GM12878 (cell line): ENCODE results near the gene PMPCA. TPM values are rescaled to one million over a fixed set of nuclear protein-coding genes. Genes with fewer than 3 reads are reported as not detected.
A peak's percentile ranks its signal among the peaks of the same experiment; 100 is the strongest.

Experiments used
- ATAC-seq: fragments of 200-7000 bp; cut with Tn5 transposase; 3 replicates; pipeline ENCODE4 v1.9.1; 2020; ENCODE audit warnings: mild to moderate bottlenecking, moderate library complexity
- BruUV-seq: library from RNA; stranded (reverse); fragments of 400-500 nt; replicated peaks from 2 replicates; lab custom pipeline; 2021; lab: Mats Ljungman, UMichigan
- CTCF ChIA-PET: fragments of 300-600 bp; sonication (Branson Sonifier 250); formaldehyde crosslinking; extraction: SDS; loops from one replicate; lab custom pipeline; 2021; ENCODE audit warnings: inconsistent platforms; lab: Yijun Ruan, JAX
- POLR2A ChIA-PET: fragments of 350-600 bp; formaldehyde crosslinking; extraction: SDS; loops from one replicate; lab custom pipeline; 2021; ENCODE audit warnings: inconsistent platforms; lab: Charles Lee
- RAD21 ChIA-PET: fragments of 300-600 bp; sonication (Branson Sonifier 250); formaldehyde crosslinking; loops from one replicate; lab custom pipeline; 2023; ENCODE audit warnings: antibody characterized with exemption; ENCODE audit not compliant: unreplicated experiment; lab: Charles Lee
- SMC1A ChIA-PET: fragments of 300-600 bp; sonication (Branson Sonifier 250); formaldehyde crosslinking; loops from one replicate; lab custom pipeline; 2023; ENCODE audit not compliant: unreplicated experiment, uncharacterized antibody; lab: Charles Lee
- DNase-seq: peaks from one replicate; pipeline ENCODE4 v3.0.0-alpha.2; 2011; ENCODE audit warnings: low read depth, low spot score
- FAIRE-seq: peaks from 3 replicates; lab custom pipeline; 2011; peaks lifted over from hg19 to GRCh38; lab: Jason Lieb, UNC
- H2AFZ ChIP-seq: 2 replicates; pipeline ENCODE4 v1.6.0; 2011; ENCODE audit warnings: low read depth, low read length, control low read depth; ENCODE audit not compliant: control insufficient read depth
- H3K27ac ChIP-seq: 2 replicates; pipeline ENCODE4 v1.5.1; 2011; ENCODE audit warnings: control low read depth; ENCODE audit not compliant: control insufficient read depth, insufficient read depth
- H3K27me3 ChIP-seq, 2 experiments: replicated peaks in 1 of 2; 2 replicates each; pipeline versions ENCODE4 v1.6.0 to v1.6.1; 2011; ENCODE audit warnings: low read length in 1 of 2; ENCODE audit not compliant: control insufficient read depth in 2 of 2, insufficient read depth in 2 of 2
- H3K36me3 ChIP-seq, 2 experiments: 2 replicates each; pipeline ENCODE4 v1.5.1; 2011; ENCODE audit warnings: low read length in 1 of 2; ENCODE audit not compliant: control insufficient read depth in 2 of 2, insufficient read depth in 2 of 2
- H3K4me1 ChIP-seq: 2 replicates; pipeline ENCODE4 v1.6.1; 2011; ENCODE audit warnings: mild to moderate bottlenecking, low read length, moderate library complexity, mixed read lengths; ENCODE audit not compliant: control insufficient read depth, insufficient read depth
- H3K4me2 ChIP-seq: 2 replicates; pipeline ENCODE4 v1.6.0; 2011; ENCODE audit warnings: control low read depth; ENCODE audit not compliant: control insufficient read depth, insufficient read depth
- H3K4me3 ChIP-seq: fragments of 200-600 bp; sonication (generic); 2 replicates; pipeline ENCODE4 v1.5.1; 2016
- H3K79me2 ChIP-seq: 2 replicates; pipeline ENCODE4 v1.6.0; 2011; ENCODE audit warnings: low read length; ENCODE audit not compliant: control insufficient read depth, insufficient read depth
- H3K9ac ChIP-seq: 2 replicates; pipeline ENCODE4 v1.8.0; 2011; ENCODE audit warnings: low read length, control low read depth, mixed read lengths; ENCODE audit not compliant: control insufficient read depth, insufficient read depth
- H3K9me3 ChIP-seq: replicated peaks from 3 replicates; pipeline ENCODE4 v1.5.1; 2011; ENCODE audit warnings: mild to moderate bottlenecking, low read length; ENCODE audit not compliant: control insufficient read depth, insufficient read depth
- H4K20me1 ChIP-seq: 2 replicates; pipeline ENCODE4 v1.6.0; 2011; ENCODE audit not compliant: control insufficient read depth, insufficient read depth
- BCL3 ChIP-seq: IDR thresholded peaks from 2 replicates; pipeline ENCODE4 v1.6.1; 2011; ENCODE audit warnings: borderline replicate concordance, low read depth, mild to moderate bottlenecking, moderate library complexity, low read length; ENCODE audit not compliant: insufficient read depth, poor library complexity, severe bottlenecking
- BHLHE40 ChIP-seq, 2 experiments: fragments of 450-650 bp in 1 of 2; IDR thresholded peaks; 2 replicates each; pipeline ENCODE4 v1.6.1; 2011 to 2017; ENCODE audit warnings: low read depth in 2 of 2, borderline replicate concordance in 1 of 2, improper control_type of control experiment in 1 of 2, low read length in 1 of 2, mild to moderate bottlenecking in 1 of 2
- EGR1 ChIP-seq, 2 experiments: IDR thresholded peaks; 1 replicate in 1 of 2; 2 replicates in 1 of 2; pipeline ENCODE4 v1.6.1; 2011 to 2012; ENCODE audit warnings: low read depth in 2 of 2, low read length in 2 of 2, borderline replicate concordance in 1 of 2, mild to moderate bottlenecking in 1 of 2, moderate library complexity in 1 of 2
- EP300 ChIP-seq, 2 experiments: fragments of 150-350 bp in 1 of 2; IDR thresholded peaks; 2 replicates each; pipeline ENCODE4 v1.6.1; 2011 to 2012; ENCODE audit warnings: low read depth in 2 of 2, low read length in 2 of 2, borderline replicate concordance in 1 of 2, improper control_type of control experiment in 1 of 2, inconsistent platforms in 1 of 2; ENCODE audit not compliant: control insufficient read depth in 1 of 2
- ETV6 ChIP-seq, 2 experiments: fragments of 450-650 bp in 1 of 2; IDR thresholded peaks in 1 of 2; conservative IDR thresholded peaks in 1 of 2; 2 replicates each; pipeline ENCODE4 v1.6.1; 2014; ENCODE audit warnings: antibody characterized with exemption in 1 of 2, borderline replicate concordance in 1 of 2, low read depth in 1 of 2, mild to moderate bottlenecking in 1 of 2, moderate library complexity in 1 of 2
- EZH2 ChIP-seq: IDR thresholded peaks from 2 replicates; pipeline ENCODE4 v1.6.1; 2012; ENCODE audit warnings: low read depth, mild to moderate bottlenecking, control low read depth, inconsistent platforms, low read length, borderline replicate concordance; ENCODE audit not compliant: control insufficient read depth
- FOXK2 ChIP-seq: fragments of 450-650 bp; IDR thresholded peaks from 2 replicates; pipeline ENCODE4 v1.6.1; 2017; ENCODE audit warnings: mild to moderate bottlenecking, moderate library complexity
- KLF5 ChIP-seq: fragments of 450-650 bp; IDR thresholded peaks from 2 replicates; pipeline ENCODE4 v1.6.1; 2014; ENCODE audit warnings: mild to moderate bottlenecking; ENCODE audit not compliant: partially characterized antibody
- SIN3A ChIP-seq: IDR thresholded peaks from 2 replicates; pipeline ENCODE4 v1.6.1; 2012; ENCODE audit warnings: low read depth, low read length, improper control_type of control experiment
- WRNIP1 ChIP-seq: IDR thresholded peaks from 2 replicates; pipeline ENCODE4 v1.6.1; 2011; ENCODE audit warnings: low read depth, low read length, improper control_type of control experiment, borderline replicate concordance
- ZNF217 ChIP-seq: fragments of 450-650 bp; IDR thresholded peaks from 2 replicates; pipeline ENCODE4 v1.6.1; 2017; ENCODE audit warnings: antibody characterized with exemption, mild to moderate bottlenecking
- ZNF274 ChIP-seq: IDR thresholded peaks from one replicate; pipeline ENCODE4 v1.8.0; 2011; ENCODE audit not compliant: insufficient read length, insufficient read depth
- ZNF384 ChIP-seq: IDR thresholded peaks from 2 replicates; pipeline ENCODE4 v1.6.1; 2012; ENCODE audit warnings: low read depth, mild to moderate bottlenecking, low read length, improper control_type of control experiment, borderline replicate concordance
- WGBS: methylation state at CpG from one replicate; pipeline ENCODE4 v1.1.6; 2016; ENCODE audit warnings: low lambda C conversion rate; ENCODE audit not compliant: insufficient replicate concordance, insufficient coverage; ENCODE audit errors: missing lambda C conversion rate; 5-methylcytosine and 5-hydroxymethylcytosine counted together
- in situ Hi-C: fragments of 300-500 bp; cut with MboI; formaldehyde crosslinking; loops from 9 replicates; pipeline ENCODE4 v1.14.3; 2018; ENCODE audit warnings: mixed read lengths
- intact Hi-C: fragments of 100-400 bp; cut with micrococcal nuclease; formaldehyde crosslinking; loops from one replicate; pipeline ENCODE4 v1.14.2; 2022; ENCODE audit not compliant: unreplicated experiment
- polyA plus RNA-seq, 11 experiments: library from polyadenylated mRNA; depleted of rRNA in 4 of 11; unstranded in 6 of 11; stranded (reverse) in 5 of 11; fragments of >200 nt; fragmentation: Nextera tagmentation in 4 of 11; fragmentation: Illumina TruSeq in 1 of 11; extraction: Ambion mirVana in 4 of 11; extraction: Trizol in 1 of 11; gene quantifications; 1 replicate in 1 of 11; 2 replicates in 10 of 11; pipeline versions ENCODE4 v1.2.1 to v1.2.3, GENCODE V29; 2011 to 2016; ENCODE audit warnings: inconsistent platforms in 2 of 11, missing spikeins in 2 of 11, low read depth in 1 of 11
- total RNA-seq, 4 experiments: library from RNA; depleted of rRNA in 3 of 4; stranded (reverse); fragments of >200 nt in 3 of 4; fragmentation: Illumina TruSeq in 1 of 4; extraction: Trizol in 1 of 4; gene quantifications; 2 replicates each; pipeline versions ENCODE4 v1.2.1 to v1.2.3, GENCODE V29; 2013 to 2021

Gene PMPCA
- total and polyA plus RNA-seq, 10 of the 15 experiments (the other 5 are each of a cell fraction or from before 2014, with no cell fraction given), result 8.1 to 137 (median 75.7) TPM

- intact Hi-C loops, result no loop called here
- in situ Hi-C loops, result loop anchor here (5.0 kb wide), 1 partner anchor 57 kb away; no protein-coding TSS in a partner anchor
- H3K4me2 ChIP-seq, result no peak overlapping the region
- no peak for TF ChIP-seq EZH2
- no peak for TF ChIP-seq KLF5
- no peak for TF ChIP-seq ZNF384
- no peak for TF ChIP-seq EGR1 (IDR thresholded peaks at IDR 0.05; ENCODE audit: borderline replicate concordance in 1 of 2, low read depth in 2 of 2, low read length in 2 of 2)
- TF ChIP-seq WRNIP1, result no peak
- TF ChIP-seq ZNF274, result no peak
- TF ChIP-seq, all 136 proteins: peak for 0
- H3K4me1 ChIP-seq, result peaks cover 5% of the 10 kb centered on the region
- FAIRE-seq (no peak), ATAC-seq (no peak), DNase-seq (no peak)
- H3K9ac ChIP-seq, result no peak overlapping the region
- 87% methylated on average over 21 of the region's 21 CpGs for WGBS
- ChIA-PET POLR2A (no interaction called here), CTCF (no interaction called here), RAD21 (no interaction called here), SMC1A (interaction anchor here (1.1 kb wide), 1 partner anchor 9 kb away, joined by 3 read pairs; no protein-coding TSS in a partner anchor)
- H3K27ac ChIP-seq, result no peak overlapping the region
- no peak overlapping the region for H2AFZ ChIP-seq
- peaks cover 18% of the 10 kb centered on the region for H3K79me2 ChIP-seq
- no peaks in the 10 kb centered on the region for H3K9me3 ChIP-seq
- H4K20me1 ChIP-seq, result no peaks in the 10 kb centered on the region
- H3K36me3 ChIP-seq, result peaks cover 23 to 33% of the 10 kb centered on the region in 2 experiments
- H3K4me3 ChIP-seq, result no peak overlapping the region
- BruUV-seq, result no TSS peak
- no peaks in the 10 kb centered on the region for H3K27me3 ChIP-seq
Measured at GRCh38 chr9:136394312-136395019, 16.0 kb upstream of the PMPCA start.

GRCh38 chr9:136395020-136395340 lies 15.5 kb upstream of the PMPCA start:
- intact Hi-C loops, result no loop called here
- ChIA-PET SMC1A (no interaction called here), RAD21 (no interaction called here), POLR2A (no interaction called here), CTCF (no interaction called here)
- Histone ChIP-seq H3K4me2 (no peak overlapping the region), H3K9me3 (no peaks in the 10 kb centered on the region), H3K27ac (no peak overlapping the region), H3K36me3 (peaks cover 19 to 33% of the 10 kb centered on the region in 2 experiments), H4K20me1 (no peaks in the 10 kb centered on the region), H3K4me1 (peaks cover 5% of the 10 kb centered on the region), H2AFZ (no peak overlapping the region), H3K27me3 (no peaks in the 10 kb centered on the region), H3K9ac (no peak overlapping the region), H3K79me2 (peaks cover 23% of the 10 kb centered on the region), H3K4me3 (no peak overlapping the region)
- WGBS, result 96% methylated on average over 13 of the region's 13 CpGs
- in situ Hi-C loops, result loop anchor here (5.0 kb wide), 1 partner anchor 58 kb away; no protein-coding TSS in a partner anchor
- DNase-seq, result no peak
- no peak for ATAC-seq
- BruUV-seq, result no TSS peak
- FAIRE-seq, result no peak
- TF ChIP-seq BCL3 (peak; percentile 76), EP300 (IDR thresholded peaks at IDR 0.05; ENCODE audit: borderline replicate concordance in 1 of 2, control insufficient read depth in 1 of 2, low read depth in 2 of 2, low read length in 2 of 2) (no peak), ETV6 (conservative IDR thresholded peaks at IDR 0.05 in 1 of 2, IDR thresholded peaks at IDR 0.05 in 1 of 2; ENCODE audit: borderline replicate concordance in 1 of 2, low read depth in 1 of 2) (no peak), SIN3A (no peak), BHLHE40 (IDR thresholded peaks at IDR 0.05; ENCODE audit: borderline replicate concordance in 1 of 2, low read depth in 2 of 2, low read length in 1 of 2) (no peak), ZNF217 (no peak), FOXK2 (no peak)
